Activated naive CD4-positive, alpha-beta T cell treated with anti-CD3 and anti-CD28 coated beads, Interleukin-2, amount 50 U/mL, for 16 hours (primary cell): ENCODE results near the gene PIGZ.

ENCODE experiments used
- DNase-seq: peaks from one replicate; pipeline ENCODE4 v3.0.0-alpha.2; 2020

Gene PIGZ

DNA sequence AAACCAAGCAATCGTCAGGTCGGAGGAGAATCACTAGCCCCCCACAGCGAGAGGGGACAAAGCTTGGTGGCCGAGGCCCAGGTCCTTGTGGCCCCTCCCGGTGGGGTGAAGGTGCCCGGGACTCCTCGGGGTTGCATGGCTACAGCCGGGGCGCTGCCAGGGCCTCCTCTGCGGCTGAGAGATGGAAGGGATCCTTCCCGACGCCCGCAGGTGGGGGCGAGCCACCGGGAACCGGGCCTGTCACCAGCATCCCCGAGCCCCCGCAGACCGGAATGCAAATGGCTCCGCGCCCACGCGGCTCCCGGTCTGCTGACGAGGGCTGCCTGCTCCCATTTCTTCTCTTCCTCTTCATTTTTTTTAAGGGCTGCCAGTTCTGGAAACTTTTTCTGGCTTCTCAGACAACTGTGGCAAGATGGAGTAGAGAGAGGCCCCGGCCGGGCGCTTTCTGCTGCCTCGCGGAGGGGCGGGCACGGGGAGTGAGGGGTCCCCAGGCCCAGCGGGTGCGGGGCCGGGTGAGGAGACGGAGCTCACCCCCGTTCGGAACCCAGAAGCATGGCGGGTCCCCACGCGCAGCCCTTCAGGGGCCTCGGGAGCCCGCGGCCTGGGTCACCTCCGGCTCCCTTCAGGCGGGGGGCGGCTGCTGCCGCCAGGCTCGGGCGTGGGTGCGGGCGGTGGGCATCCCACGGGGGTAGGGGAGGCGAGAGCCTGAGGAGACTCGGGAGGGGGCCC is 33.5 kb upstream of the PIGZ start:
- DNase-seq, result peak; percentile 34

DNA sequence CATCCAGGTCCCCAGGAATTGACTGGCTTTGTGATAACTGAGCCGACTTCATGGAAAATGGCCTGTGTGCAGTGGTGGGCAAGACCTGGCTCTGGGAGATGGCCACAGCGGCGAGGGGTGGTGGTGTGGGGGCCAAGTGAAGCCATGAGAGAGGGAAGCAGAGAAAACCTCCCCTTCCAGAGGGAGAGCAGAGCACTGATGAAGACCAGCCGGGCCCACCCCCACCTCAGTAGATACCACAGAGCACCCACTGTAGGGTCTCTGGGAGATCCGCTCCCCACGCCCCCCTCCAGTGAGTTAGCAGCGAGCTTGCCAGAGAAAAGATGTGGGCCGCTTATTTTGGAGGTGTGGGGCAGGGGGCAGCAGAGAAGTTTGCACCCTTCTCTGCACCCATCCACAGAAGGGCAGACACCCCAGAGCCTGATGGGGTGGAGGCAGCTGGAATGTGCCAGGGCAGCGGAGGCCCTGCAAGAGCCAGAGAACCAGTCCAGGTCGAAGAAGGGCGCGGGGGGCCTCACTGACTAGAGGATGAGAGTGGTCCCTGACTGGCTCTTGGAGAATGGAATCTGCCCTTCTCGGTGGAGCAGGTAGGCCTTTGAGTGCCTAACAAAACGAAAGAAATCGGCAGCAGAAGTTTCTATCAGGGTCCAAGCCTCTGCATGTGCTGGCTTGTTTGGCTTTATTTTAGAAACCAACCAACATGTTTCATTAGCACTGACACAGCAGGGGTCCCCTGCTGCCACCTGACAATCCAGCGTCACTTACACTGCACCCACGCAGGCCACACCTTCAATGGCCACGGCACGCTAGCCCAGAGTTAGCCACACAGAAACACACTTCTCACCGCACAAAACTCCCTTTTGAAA is 32.7 kb upstream of the PIGZ start:
- DNase-seq, result no peak

DNA sequence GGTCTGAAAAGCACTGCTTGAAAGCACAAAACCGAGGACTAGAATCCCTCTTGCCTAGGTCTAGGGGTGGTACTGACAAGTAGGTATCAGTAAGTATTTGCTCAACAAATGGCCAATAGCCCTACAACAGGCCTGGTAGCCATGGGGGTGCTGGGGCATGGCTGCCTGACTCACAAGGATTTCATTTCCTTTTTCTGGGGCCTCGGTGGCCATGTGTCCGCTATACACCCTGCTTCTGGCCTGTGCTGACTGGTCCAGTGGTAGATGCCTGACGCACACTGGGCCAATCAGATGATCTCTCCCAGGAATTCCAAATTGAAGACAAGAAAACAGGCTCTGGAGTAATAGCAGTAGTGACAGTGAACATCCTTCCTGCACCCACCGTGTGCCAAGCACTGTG is 31.6 kb upstream of the PIGZ start:
- no peak for DNase-seq

DNA sequence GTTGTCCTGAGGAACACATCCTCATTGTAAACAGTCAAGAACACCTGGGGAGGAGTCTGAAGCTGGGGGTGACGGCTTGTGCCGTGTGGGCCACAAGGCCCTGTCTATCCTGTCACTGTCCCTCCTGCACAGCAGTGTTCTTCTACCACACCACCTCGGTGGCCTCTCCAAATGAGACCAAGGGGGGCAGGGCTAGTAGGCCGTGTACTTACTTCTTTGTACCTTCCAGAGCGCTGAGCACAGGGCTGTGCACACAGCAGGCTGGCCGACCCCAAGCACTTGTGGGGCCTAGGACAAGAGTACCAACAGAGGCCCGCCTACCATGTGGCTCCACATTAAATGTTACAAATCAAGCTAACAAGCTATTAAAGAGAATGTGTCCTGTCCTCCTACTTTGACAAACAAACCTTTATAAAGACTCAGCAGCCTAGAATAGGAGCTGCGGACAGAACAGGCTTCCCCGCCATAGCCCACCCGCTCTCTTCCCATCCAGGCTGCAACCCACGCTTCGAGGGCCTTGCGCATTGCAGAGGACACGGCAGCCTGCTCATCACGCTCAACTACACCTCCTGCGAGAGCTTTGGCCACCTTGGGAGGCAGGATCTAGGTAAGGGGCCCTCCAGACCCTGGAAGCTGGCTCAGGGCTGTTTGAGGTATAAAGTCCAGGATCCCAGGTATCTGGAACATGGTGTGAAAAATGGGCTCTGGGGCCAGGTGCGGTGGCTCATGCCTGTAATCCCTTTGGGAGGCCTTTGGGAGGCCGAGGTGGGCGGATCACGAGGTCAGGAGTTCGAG is 30.5 kb upstream of the PIGZ start:
- no peak for DNase-seq

DNA sequence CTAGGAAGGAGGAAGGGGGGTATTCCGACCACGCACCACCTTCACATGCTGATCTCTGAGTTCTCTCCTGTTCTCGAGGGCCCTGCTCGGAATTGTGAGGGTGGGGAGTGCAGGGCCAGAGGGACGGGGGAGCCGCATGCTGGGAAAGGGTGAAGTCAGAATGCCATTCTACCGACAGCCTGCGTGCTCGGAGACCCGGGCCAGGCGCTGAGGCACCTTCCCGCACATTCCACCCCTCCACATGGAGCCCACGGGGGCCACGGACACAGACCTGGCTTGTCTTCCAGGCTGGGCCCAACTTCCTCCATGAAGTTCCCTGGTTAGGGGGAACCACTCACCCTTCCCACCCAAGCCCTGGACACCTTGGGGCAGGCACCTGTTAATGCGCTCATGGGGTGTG is 28.7 kb upstream of the PIGZ start:
- no peak for DNase-seq

GRCh38 chr3:196996454-196997265 is 28.0 kb upstream of the PIGZ start:
- DNase-seq, result no peak

- no peak for DNase-seq
Measured at GRCh38 chr3:196995646-196996355, 27.2 kb upstream of the PIGZ start.

GRCh38 chr3:196995027-196995426 is 26.4 kb upstream of the PIGZ start:
- no peak for DNase-seq

GRCh38 chr3:196994056-196994455 is 25.4 kb upstream of the PIGZ start:
- no peak for DNase-seq

DNA sequence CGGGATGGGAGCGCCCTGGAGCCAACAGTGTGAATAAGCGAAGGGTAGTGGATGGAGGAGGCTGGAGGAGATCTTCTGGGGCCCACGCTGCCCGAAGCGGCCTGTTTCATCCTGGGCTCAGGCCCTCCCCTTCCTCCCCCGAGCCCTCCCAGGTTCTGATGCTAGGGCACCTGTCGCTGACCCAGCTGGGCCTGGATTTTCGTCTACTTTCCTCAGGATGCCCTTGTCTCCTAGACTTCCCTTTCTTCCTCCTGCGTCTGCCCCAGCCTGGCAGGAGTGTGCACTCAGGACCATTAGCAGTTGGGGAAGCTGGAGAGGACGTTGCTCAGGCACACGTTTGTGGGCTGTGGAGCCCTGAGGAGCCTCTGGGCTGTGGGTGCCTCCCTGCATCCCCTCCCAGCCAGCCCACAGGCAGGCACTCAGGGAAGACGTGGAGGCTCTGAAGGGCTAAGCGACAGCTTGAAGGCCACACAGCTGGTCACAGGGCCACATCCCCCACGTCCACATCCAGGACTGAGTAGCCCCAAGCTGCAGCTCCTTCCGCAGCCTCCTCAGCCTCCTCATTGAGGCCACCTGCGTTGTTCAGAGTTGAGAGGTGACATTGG is 23.9 kb upstream of the PIGZ start:
- DNase-seq, result no peak

- DNase-seq, result no peak
Measured at GRCh38 chr3:196991581-196992460, 23.2 kb upstream of the PIGZ start.

DNA sequence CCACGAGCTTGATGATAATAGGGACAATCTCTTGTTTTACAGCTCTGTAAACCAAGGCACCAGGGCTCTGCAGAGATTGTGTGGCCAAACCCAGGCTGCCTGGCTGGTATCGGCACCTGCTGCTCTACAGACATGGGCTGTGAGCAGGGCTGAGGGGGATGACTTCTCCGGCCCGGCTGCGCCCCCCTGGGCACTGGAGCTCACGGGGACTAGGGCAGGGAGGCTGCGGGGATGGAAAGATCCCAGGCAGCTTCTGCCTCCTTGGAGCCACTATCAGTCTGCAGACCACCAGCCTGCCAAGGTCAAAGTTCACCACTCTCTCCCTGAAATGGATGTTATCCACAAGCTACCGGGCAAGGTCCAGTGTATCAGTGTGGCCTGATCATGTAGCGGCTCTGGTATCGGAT is 22.0 kb upstream of the PIGZ start:
- DNase-seq, result no peak

DNA sequence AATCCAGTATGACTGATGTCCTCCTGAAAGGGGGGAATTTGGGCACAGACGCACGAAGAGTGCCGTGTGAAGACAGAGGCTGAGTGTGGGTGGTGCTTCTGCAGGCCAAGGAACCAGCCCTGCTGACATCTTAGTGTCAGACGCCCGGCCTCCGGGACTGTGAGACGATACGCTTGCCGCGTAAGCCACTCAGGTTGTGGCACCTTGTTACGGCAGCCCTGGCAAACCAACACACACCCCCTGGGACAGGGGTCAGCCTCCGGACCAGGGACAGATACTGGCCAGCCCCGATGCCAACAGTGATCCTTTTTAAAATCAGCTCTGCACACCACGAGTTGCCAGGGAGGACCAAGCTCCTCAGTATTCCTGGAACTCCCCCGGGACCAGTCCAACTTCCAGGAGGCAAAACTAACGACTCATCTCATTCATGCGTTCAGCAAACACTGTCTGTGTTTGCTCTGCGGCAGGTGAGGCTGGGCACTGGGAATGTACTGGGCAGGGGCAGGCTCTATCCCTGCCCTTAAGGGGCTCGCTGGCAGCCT is 21.2 kb upstream of the PIGZ start:
- no peak for DNase-seq

DNA sequence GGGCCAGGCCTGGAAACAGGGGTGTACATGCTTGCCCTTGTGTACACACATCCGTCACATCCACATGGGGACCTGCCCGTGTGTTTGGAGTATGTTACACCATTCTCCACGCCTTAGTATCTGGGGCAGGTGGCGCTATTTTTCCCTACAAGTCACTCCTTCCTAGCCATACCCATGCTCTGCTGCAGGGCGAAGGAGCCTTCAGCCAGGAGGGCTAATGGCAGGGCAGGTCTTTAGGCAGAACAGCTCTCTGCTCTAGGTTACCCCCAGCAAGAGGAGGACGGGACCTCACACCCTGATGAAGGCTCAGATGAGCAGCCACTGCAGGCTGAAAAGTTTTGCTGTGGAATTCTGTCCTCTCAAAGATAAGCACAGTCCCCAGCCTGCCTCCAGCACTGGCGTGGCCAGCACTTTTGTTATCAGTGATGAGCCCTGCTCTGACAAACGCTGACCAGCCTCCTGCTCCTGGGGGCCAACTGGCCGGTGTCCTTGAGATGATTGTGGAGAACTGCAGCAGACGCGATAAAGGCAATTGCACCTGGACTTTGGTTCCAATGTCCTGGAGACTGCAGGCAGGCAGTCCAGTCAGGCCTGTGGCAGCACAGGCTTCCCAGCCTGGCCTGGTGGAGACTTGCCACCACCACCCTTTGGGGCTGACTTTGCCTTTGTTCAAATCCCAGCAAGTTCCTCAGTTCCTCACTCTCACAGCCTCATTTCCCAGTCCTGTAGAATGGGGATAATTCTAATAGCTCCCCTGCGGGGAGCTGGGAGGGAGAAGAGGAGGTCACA is 19.8 kb upstream of the PIGZ start:
- no peak for DNase-seq

DNA sequence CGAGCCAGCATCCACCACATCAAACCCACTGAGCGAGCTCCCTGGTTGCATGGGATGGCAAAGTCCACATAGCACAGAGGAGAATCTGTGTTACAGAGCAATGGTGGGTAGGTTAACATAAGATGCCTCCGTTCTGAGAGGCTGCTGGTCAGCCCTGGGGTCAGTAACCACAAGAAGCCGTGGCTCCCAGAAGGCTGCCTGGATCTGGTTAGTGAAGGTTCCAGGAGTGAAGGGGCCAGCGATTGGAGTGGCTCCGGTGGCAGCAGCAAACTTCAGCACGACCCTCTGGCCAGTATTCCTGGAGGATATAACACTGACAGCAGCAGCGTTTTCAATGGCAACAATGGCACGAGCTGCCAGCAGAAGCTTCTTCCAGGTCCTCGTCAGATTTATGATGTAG is 18.4 kb upstream of the PIGZ start:
- no peak for DNase-seq

- DNase-seq, result no peak
Measured at GRCh38 chr3:196985954-196986885, 17.6 kb upstream of the PIGZ start.

GRCh38 chr3:196985298-196985697 is 16.7 kb upstream of the PIGZ start:
- DNase-seq, result no peak

DNA sequence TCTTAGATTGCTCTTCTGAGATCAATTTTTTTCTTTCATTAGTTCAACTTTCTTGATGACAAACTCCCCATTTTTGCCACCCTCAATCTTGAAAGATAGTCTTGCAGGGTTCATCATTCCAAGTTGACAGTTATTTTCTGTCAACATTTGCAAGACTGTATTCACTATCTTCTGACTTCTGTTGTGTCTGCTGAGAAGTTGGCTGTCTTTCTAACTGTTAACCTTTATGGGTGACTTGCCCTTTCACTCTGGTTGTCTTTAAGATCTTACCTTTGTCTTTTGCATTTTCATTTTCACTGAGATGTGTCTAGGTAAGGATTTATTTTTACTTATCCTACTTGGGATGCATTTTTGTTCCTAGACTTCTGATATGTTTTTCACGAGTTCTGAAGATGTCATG is 14.6 kb upstream of the PIGZ start:
- DNase-seq, result no peak
